ENCODE measurements around the gene B4GALT5.

Gene B4GALT5

GRCh38 chr20:49681850-49682216 lies 31.8 kb downstream of the B4GALT5 start:
- TF ChIP-seq CTCF (conservative IDR thresholded peaks at IDR 0.05), result no peak
- no peak overlapping the region for H3K27ac ChIP-seq

GRCh38 chr20:49680484-49680883 lies 33.2 kb downstream of the B4GALT5 start:
- H3K27ac ChIP-seq, result no peak overlapping the region
- TF ChIP-seq CTCF (conservative IDR thresholded peaks at IDR 0.05), result no peak

- no peak for TF ChIP-seq CTCF (conservative IDR thresholded peaks at IDR 0.05)
- H3K27ac ChIP-seq, result no peak overlapping the region
These were observed 34.0 kb downstream of the B4GALT5 start for GRCh38 chr20:49679634-49680033.

- TF ChIP-seq CTCF (conservative IDR thresholded peaks at IDR 0.05), result no peak
These were observed 35.6 kb downstream of the B4GALT5 start for GRCh38 chr20:49677777-49678758.

GRCh38 chr20:49676581-49677291 lies 36.9 kb downstream of the B4GALT5 start:
- TF ChIP-seq CTCF (conservative IDR thresholded peaks at IDR 0.05), result no peak
- no peak overlapping the region for H3K27ac ChIP-seq

More at GRCh38 chr20:49677777-49678758, 35.6 kb downstream of the B4GALT5 start:
- H3K27ac ChIP-seq, result no peak overlapping the region

GRCh38 chr20:49675368-49676151 lies 38.1 kb downstream of the B4GALT5 start:
- no peak overlapping the region for H3K27ac ChIP-seq
- no peak for TF ChIP-seq CTCF (conservative IDR thresholded peaks at IDR 0.05)

Measured in VCaP (cell line).